SU-DHL-6 (cell line): ENCODE results near the gene ZC3H12D.

Experiments used
- H2AFZ ChIP-seq: fragments of 200-600 bp; sonication (generic); 2 replicates; pipeline ENCODE4 v1.6.1; 2014; ENCODE audit warnings: low read depth, mild to moderate bottlenecking, moderate library complexity, mixed read lengths, antibody characterized with exemption, low read length; ENCODE audit not compliant: severe bottlenecking
- H3F3A ChIP-seq: fragments of 200-600 bp; shearing (Covaris generic); 2 replicates; pipeline ENCODE4 v1.6.0; 2016; ENCODE audit warnings: antibody characterized with exemption, mild to moderate bottlenecking; ENCODE audit not compliant: insufficient read depth
- H3K27ac ChIP-seq: fragments of 200-600 bp; sonication (generic); 2 replicates; pipeline ENCODE4 v1.5.1; 2016; ENCODE audit warnings: low read depth, mild to moderate bottlenecking, low read length, moderate library complexity, mixed read lengths
- H3K27me3 ChIP-seq: fragments of 200-600 bp; sonication (generic), shearing (Covaris generic); 2 replicates; pipeline ENCODE4 v1.6.0; 2014; ENCODE audit warnings: mild to moderate bottlenecking, low read length
- H3K36me3 ChIP-seq: fragments of 200-600 bp; sonication (generic); 2 replicates; pipeline ENCODE4 v1.6.1; 2014; ENCODE audit warnings: mild to moderate bottlenecking, low read length, mixed read lengths
- H3K4me2 ChIP-seq: fragments of 300-600, 200-600 bp; shearing (Covaris generic), sonication (generic); 2 replicates; pipeline ENCODE4 v1.6.0; 2014; ENCODE audit warnings: low read length, low read depth, mild to moderate bottlenecking; ENCODE audit not compliant: poor library complexity, severe bottlenecking
- H3K4me3 ChIP-seq: fragments of 200-600 bp; sonication (generic); 2 replicates; pipeline ENCODE4 v1.5.1; 2014; ENCODE audit warnings: antibody characterized with exemption, low read length, mild to moderate bottlenecking, mixed read lengths; ENCODE audit not compliant: insufficient read depth, poor library complexity, severe bottlenecking
- H3K79me2 ChIP-seq: fragments of 200-600 bp; sonication (generic); 2 replicates; pipeline ENCODE4 v1.6.1; 2014; ENCODE audit warnings: mild to moderate bottlenecking, low read length, moderate library complexity; ENCODE audit not compliant: insufficient read depth
- H3K9ac ChIP-seq: fragments of 200-600 bp; sonication (generic); 2 replicates; pipeline ENCODE4 v1.7.0; 2014; ENCODE audit warnings: mild to moderate bottlenecking, low read length
- H3K9me2 ChIP-seq: fragments of 200-600 bp; sonication (generic); replicated peaks from 2 replicates; pipeline ENCODE4 v1.6.1; 2014; ENCODE audit warnings: low read length; ENCODE audit not compliant: insufficient read depth
- H3K9me3 ChIP-seq: fragments of 200-600 bp; sonication (generic); 2 replicates; pipeline ENCODE4 v1.6.1; 2014; ENCODE audit warnings: low read length, mixed read lengths; ENCODE audit not compliant: insufficient read depth
- H4K20me1 ChIP-seq: fragments of 200-600 bp; sonication (generic); 2 replicates; pipeline ENCODE4 v1.6.1; 2014; ENCODE audit warnings: low read depth, mild to moderate bottlenecking, antibody characterized with exemption, low read length, moderate library complexity, mixed read lengths
- EZH2phosphoT487 ChIP-seq: fragments of 200-600 bp; sonication (generic), shearing (Covaris generic); conservative IDR thresholded peaks from 2 replicates; pipeline ENCODE4 v1.6.1; 2018; ENCODE audit warnings: mild to moderate bottlenecking, antibody characterized with exemption, low read length, moderate library complexity, mixed read lengths
- TF ChIP-seq, protein P1 (sequence below): fragments of 200-600 bp; sonication (generic); IDR thresholded peaks from one replicate; pipeline ENCODE4 v1.5.1; 2017; ENCODE audit warnings: antibody characterized with exemption, mild to moderate bottlenecking, low read length, moderate library complexity; ENCODE audit not compliant: insufficient read depth, poor library complexity, severe bottlenecking

ZC3H12D gene

DNA sequence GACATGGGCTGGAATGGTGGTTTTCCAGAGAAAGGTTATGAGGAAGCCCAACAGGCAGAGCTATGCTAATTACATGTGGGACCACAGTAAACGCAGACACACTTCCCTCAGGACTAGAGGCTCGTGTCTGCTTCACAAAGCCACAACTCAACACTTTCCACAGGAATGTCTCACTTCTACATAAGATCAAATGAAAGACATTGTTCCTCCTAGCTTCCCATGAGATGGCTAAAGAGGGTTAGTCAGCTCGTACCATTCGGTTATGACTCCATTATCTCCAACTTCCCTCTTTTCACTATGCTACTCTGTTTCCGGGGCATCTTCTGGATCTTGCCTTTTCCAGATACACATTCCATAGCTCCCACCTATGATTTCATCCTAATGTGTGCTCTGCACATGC lies 29.1 kb upstream of the ZC3H12D start:
- no peak overlapping the region for H3K27ac ChIP-seq
- H3K4me3 ChIP-seq = no peak overlapping the region
- H2AFZ ChIP-seq = no peak overlapping the region
- H3K4me2 ChIP-seq = no peak overlapping the region
- no peaks in the 10 kb centered on the region for H3K79me2 ChIP-seq
- TF ChIP-seq, protein P1, sequence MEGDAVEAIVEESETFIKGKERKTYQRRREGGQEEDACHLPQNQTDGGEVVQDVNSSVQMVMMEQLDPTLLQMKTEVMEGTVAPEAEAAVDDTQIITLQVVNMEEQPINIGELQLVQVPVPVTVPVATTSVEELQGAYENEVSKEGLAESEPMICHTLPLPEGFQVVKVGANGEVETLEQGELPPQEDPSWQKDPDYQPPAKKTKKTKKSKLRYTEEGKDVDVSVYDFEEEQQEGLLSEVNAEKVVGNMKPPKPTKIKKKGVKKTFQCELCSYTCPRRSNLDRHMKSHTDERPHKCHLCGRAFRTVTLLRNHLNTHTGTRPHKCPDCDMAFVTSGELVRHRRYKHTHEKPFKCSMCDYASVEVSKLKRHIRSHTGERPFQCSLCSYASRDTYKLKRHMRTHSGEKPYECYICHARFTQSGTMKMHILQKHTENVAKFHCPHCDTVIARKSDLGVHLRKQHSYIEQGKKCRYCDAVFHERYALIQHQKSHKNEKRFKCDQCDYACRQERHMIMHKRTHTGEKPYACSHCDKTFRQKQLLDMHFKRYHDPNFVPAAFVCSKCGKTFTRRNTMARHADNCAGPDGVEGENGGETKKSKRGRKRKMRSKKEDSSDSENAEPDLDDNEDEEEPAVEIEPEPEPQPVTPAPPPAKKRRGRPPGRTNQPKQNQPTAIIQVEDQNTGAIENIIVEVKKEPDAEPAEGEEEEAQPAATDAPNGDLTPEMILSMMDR = no peak
- no peak for TF ChIP-seq EZH2phosphoT487
- peaks cover 22% of the 10 kb centered on the region; the same call in 1 of the 2 replicates for H3K36me3 ChIP-seq
- H3K27me3 ChIP-seq = no peaks in the 10 kb centered on the region
- no peaks in the 10 kb centered on the region for H3K9me3 ChIP-seq
- H3K9ac ChIP-seq = no peak overlapping the region
- H4K20me1 ChIP-seq = no peaks in the 10 kb centered on the region
- no peaks in the 10 kb centered on the region for H3K9me2 ChIP-seq
- peaks cover 9% of the 10 kb centered on the region; the same call in 1 of the 2 replicates for H3F3A ChIP-seq

DNA sequence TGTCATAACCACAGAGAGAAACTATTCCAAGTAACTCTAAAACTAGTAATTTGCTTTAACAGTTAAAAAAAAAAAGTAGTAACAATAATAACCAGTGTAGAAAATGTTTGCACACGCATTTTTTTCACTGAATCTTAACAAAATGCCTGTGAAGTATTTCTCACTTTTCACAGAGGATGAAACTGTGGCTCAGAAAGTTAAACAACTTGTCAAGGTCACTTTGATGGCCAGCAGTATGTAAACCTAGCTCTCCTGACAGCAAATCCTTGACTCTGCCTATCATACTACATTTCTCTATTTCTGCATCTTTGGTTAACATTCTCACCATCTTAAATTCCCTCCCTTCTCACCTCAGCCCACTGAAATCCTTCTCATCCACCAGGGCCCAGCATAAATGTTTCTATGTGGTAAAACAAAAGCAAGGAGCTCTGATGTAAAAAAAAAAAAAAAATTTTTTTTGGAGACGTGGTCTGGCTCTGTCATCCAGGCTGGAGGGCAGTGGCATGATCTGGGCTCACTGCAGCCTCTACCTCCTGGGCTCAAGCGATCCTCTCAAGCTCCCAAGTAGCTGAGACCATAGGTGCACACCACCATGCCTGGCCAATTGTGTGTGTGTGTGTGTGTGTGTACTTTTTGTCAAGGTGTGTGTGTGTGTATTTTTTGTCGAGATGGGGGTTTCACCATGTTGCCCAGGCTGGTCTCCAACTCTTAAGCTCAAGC lies 26.1 kb upstream of the ZC3H12D start:
- Histone ChIP-seq H4K20me1 (no peaks in the 10 kb centered on the region), H3F3A (peaks cover 9% of the 10 kb centered on the region), H3K4me2 (no peak overlapping the region), H2AFZ (no peak overlapping the region), H3K27ac (no peak overlapping the region), H3K79me2 (no peaks in the 10 kb centered on the region), H3K27me3 (no peaks in the 10 kb centered on the region), H3K9me2 (no peaks in the 10 kb centered on the region), H3K9me3 (no peaks in the 10 kb centered on the region), H3K4me3 (no peak overlapping the region), H3K36me3 (peaks cover 10% of the 10 kb centered on the region; the same call in 1 of the 2 replicates), H3K9ac (no peak overlapping the region)
- TF ChIP-seq, protein P1 = no peak
- no peak for TF ChIP-seq EZH2phosphoT487

DNA sequence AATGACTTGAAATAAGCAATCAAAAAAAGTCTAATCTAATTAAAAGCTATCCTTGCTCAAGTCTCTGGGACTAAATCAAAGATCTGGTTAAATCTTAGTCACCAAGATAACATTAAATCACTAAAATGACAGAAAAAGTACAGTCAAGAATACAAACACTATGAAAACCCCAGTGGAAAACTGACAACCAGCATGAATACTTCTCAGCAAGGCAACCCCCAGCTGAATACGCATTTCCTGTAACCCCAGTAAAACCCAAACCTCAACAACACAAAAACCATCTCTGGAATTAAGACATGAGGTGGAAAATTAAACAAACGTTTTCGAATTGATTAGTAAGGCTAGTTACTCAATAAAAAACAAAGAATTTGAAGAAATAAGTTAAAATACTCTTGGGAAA lies 23.7 kb upstream of the ZC3H12D start:
- Histone ChIP-seq H3K27me3 (no peaks in the 10 kb centered on the region), H3K9me2 (no peaks in the 10 kb centered on the region), H4K20me1 (no peaks in the 10 kb centered on the region), H3K27ac (no peak overlapping the region), H3K79me2 (no peaks in the 10 kb centered on the region), H3K9me3 (no peaks in the 10 kb centered on the region), H2AFZ (no peak overlapping the region), H3K4me2 (no peak overlapping the region), H3K4me3 (no peak overlapping the region), H3K9ac (no peak overlapping the region), H3K36me3 (peaks cover 9% of the 10 kb centered on the region), H3F3A (peaks cover 21% of the 10 kb centered on the region)
- no peak for TF ChIP-seq EZH2phosphoT487

DNA sequence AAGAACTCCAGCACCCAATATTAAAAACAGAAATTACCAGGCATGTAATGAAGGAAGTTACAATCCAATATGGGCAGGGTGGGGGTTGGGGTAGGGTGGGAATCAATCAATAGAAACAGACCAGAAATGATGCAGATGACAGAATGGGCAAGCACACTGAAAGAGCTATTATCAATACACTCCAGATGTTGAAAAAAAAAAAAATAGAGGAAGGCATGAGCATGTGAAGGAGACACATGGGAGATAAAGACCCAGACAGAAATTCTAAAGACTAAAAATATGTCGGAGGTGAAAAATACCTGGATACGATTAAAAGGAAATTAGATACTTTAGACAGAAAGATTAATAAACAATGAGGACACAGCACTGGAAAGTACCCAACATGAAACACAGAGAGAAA lies 19.1 kb upstream of the ZC3H12D start:
- Histone ChIP-seq H3K79me2 (no peaks in the 10 kb centered on the region), H3K27me3 (no peaks in the 10 kb centered on the region), H2AFZ (no peak overlapping the region), H3F3A (peaks cover 17% of the 10 kb centered on the region), H3K27ac (no peak overlapping the region), H3K4me3 (no peak overlapping the region), H3K36me3 (peaks cover 4% of the 10 kb centered on the region; the same call in 1 of the 2 replicates), H3K4me2 (no peak overlapping the region), H3K9me2 (no peaks in the 10 kb centered on the region), H3K9ac (no peak overlapping the region), H3K9me3 (no peaks in the 10 kb centered on the region), H4K20me1 (no peaks in the 10 kb centered on the region)
- no peak for TF ChIP-seq EZH2phosphoT487
